GM12873 (cell line): ENCODE measurements around the gene LRP5.

Experiments used
- TF ChIP-seq, protein P1 (sequence below): IDR thresholded peaks from 2 replicates; pipeline ENCODE4 v1.5.1; 2012; ENCODE audit warnings: low read depth, mild to moderate bottlenecking, moderate library complexity, low read length, control low read depth; ENCODE audit not compliant: insufficient read depth; ENCODE audit errors: missing control alignments

The LRP5 gene

DNA sequence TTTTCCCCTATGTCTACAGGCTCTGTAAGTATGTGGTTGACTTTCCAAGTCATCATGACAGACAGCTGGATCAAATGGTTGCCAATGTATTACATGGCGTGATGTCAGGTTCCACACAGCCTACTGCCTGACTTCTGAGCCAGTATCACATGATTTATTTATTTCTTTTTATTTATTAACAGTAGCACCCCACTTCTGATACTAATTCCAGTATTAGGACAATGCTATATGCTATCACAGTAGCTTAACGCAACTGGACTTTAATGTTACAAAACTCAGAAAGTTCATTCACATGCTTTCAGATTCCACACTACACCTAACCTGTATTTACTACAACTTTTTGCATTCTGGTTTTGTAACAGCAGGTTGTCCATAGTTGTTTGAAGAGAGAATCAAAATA lies 22.9 kb upstream of the LRP5 start:
- TF ChIP-seq, protein P1, sequence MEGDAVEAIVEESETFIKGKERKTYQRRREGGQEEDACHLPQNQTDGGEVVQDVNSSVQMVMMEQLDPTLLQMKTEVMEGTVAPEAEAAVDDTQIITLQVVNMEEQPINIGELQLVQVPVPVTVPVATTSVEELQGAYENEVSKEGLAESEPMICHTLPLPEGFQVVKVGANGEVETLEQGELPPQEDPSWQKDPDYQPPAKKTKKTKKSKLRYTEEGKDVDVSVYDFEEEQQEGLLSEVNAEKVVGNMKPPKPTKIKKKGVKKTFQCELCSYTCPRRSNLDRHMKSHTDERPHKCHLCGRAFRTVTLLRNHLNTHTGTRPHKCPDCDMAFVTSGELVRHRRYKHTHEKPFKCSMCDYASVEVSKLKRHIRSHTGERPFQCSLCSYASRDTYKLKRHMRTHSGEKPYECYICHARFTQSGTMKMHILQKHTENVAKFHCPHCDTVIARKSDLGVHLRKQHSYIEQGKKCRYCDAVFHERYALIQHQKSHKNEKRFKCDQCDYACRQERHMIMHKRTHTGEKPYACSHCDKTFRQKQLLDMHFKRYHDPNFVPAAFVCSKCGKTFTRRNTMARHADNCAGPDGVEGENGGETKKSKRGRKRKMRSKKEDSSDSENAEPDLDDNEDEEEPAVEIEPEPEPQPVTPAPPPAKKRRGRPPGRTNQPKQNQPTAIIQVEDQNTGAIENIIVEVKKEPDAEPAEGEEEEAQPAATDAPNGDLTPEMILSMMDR, result no peak

DNA sequence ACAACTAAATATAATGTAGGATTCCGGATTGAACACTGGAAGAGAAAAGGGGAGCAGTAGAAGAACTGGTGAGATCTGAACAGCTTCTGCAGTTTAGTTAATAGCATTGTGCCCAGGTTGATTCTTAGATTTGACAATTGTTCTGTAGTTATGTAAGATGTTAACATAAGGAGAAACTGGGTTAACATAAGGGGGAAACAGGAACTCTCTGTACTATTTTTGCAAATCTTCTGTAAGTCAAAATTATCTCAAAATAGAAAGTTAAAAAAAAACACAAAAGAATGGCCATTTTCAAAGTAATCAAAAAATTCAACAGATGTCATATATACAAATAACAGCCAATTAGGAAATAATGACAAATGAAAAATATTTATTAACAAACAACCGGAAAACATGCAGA lies 18.7 kb upstream of the LRP5 start:
- TF ChIP-seq, protein P1, result no peak

DNA sequence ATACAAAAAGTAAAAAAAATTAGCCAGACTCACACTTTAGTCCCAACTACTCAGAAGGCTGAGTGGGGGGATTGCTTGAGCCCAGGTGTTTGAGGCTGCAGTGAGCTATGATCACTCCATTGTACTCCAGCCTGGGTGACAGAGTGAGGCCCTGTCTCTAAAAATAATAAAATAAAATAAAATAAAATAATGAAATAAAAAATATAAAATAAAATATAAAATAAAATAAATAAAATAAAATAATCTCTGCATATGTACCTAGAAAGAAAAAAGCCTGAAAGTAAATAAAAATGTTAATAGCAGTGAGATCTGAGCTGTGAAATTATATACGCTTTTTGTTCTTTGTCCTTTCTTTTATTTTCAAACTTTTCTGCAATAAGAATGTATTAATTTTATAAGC lies 17.1 kb upstream of the LRP5 start:
- TF ChIP-seq, protein P1, result no peak

DNA sequence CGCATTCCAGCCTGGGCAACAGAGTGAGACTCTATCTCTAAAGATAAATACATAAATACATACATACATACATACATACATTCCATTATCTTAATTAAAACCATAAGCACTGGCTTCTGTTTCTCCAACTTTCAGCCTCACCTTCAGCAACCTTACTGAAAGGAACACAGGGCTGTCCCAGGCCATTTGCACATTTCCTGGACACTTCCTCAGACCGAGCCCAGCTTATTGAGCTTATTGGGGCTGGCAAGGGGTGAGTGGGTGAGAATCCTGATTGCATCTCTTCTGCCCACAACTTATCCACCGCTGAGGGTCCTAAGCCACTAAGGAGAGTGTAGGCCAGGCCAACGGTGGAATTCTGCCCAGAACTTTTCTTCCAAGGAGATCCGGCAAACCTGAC lies 16.5 kb upstream of the LRP5 start:
- TF ChIP-seq, protein P1, result no peak

DNA sequence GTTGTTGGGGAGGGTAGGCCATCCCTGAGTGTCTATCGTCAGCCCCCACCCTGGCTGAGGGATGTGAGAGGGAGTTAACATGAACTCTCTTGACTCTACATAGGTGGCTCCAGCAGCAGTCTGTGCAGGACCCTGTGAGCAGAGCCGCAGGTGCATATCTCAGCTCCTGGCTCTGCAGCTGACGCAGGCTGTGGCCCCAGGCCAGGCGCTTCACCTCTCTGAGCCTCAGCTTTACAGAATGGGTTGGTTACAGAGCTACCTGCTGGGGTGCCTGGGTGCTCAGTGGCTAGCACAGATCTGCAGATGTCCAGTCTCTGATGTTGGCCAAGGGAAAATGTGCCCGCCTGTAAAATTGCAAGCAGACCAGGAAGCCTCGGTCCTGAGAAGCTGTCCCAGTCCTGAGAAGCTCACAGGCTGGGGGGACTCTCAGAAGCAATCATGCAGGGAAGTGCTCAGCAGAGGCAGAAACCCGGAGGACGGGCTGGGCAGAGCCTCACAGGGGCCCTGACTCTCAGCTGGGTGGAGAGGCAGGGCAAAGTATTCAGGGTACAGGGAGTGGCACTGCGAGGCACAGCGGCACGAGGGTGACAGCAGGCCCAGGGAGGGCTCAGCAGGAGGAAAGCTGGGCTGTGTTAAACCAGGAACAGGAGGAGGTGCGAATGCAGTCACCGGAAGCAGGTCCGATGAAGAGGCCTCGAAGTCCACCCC lies 15.9 kb upstream of the LRP5 start:
- TF ChIP-seq, protein P1, result no peak

DNA sequence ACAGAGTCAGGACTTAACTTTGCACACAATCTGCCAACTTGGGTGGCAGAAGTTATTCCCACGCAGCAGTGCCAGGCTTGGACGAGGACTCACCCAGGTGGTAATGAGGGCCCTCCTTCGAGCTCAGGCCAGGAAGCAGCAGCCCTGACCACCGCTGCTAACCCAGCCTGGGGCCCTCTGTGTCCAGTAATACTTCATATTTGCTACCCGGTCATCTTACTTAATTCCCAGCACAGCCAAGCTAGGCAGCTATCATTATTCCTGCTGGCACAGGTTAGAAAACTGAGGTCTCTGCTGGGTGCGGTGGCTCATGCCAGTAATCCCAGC lies 15.4 kb upstream of the LRP5 start:
- TF ChIP-seq, protein P1, result no peak

DNA sequence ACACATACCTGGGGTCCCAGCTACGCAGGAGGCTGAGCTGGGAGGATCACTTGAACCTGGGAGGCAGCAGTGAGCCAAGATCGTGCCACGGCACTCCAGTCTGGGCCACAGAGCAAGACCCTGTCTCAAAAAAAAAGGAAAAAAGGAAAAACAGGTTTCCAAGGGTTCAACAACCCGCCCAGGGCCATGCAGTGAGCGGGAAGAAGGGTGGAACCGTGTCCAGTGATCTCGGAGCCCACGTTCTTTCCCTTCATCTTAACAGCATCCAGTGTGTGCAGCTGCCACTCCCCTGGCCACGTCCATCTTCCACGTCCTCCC lies 14.9 kb upstream of the LRP5 start:
- TF ChIP-seq, protein P1, result no peak
